PFSK-1 (cell line): ENCODE measurements around the gene STAG1.

ENCODE experiments used
- FOXP2 ChIP-seq: optimal IDR thresholded peaks from 2 replicates; pipeline ENCODE3; 2011; ENCODE audit warnings: borderline replicate concordance, control low read depth, inconsistent platforms; ENCODE audit not compliant: insufficient read depth; ENCODE audit errors: extremely low read length, extremely low read depth
- POLR2AphosphoS5 ChIP-seq: IDR thresholded peaks from 2 replicates; pipeline ENCODE4 v1.6.1; 2012; ENCODE audit warnings: low read depth, mild to moderate bottlenecking, control low read depth, low read length, moderate library complexity
- SIN3A ChIP-seq: IDR thresholded peaks from 2 replicates; pipeline ENCODE4 v1.6.1; 2012; ENCODE audit warnings: mild to moderate bottlenecking, low read length, moderate library complexity, borderline replicate concordance; ENCODE audit not compliant: insufficient read depth
- TAF1 ChIP-seq: IDR thresholded peaks from 2 replicates; pipeline ENCODE4 v1.6.1; 2012; ENCODE audit warnings: low read length, control low read depth, borderline replicate concordance; ENCODE audit not compliant: insufficient read depth
- TF ChIP-seq, protein P1 (sequence below), 2 experiments: IDR thresholded peaks; 2 replicates each; pipeline versions ENCODE4 v1.6.1 to v1.8.0; 2011 to 2012; ENCODE audit warnings: low read depth in 2 of 2, low read length in 2 of 2, control low read depth in 1 of 2, inconsistent platforms in 1 of 2, mild to moderate bottlenecking in 1 of 2, moderate library complexity in 1 of 2; ENCODE audit not compliant: insufficient read depth in 1 of 2

DNA sequence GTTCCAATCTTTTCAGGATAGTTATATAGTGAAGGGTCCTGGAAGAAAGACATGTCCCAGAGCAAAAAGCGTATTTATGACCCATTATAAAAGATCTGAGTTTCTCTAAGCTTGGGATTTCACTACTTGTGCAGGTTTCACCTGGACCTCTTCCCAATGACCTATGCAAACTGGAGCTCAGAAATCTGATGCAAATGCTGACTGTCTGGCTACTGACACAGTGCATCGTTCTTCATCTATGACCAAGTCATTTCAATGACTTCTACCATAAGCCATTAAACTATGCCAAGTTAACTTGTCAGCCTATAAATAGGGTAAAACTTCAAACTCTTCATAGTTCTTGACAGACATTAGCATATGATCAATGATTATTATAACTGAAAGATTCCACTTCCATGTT, 11.1 kb downstream of the STAG1 start:
- TF ChIP-seq, protein P1, sequence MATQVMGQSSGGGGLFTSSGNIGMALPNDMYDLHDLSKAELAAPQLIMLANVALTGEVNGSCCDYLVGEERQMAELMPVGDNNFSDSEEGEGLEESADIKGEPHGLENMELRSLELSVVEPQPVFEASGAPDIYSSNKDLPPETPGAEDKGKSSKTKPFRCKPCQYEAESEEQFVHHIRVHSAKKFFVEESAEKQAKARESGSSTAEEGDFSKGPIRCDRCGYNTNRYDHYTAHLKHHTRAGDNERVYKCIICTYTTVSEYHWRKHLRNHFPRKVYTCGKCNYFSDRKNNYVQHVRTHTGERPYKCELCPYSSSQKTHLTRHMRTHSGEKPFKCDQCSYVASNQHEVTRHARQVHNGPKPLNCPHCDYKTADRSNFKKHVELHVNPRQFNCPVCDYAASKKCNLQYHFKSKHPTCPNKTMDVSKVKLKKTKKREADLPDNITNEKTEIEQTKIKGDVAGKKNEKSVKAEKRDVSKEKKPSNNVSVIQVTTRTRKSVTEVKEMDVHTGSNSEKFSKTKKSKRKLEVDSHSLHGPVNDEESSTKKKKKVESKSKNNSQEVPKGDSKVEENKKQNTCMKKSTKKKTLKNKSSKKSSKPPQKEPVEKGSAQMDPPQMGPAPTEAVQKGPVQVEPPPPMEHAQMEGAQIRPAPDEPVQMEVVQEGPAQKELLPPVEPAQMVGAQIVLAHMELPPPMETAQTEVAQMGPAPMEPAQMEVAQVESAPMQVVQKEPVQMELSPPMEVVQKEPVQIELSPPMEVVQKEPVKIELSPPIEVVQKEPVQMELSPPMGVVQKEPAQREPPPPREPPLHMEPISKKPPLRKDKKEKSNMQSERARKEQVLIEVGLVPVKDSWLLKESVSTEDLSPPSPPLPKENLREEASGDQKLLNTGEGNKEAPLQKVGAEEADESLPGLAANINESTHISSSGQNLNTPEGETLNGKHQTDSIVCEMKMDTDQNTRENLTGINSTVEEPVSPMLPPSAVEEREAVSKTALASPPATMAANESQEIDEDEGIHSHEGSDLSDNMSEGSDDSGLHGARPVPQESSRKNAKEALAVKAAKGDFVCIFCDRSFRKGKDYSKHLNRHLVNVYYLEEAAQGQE (IDR thresholded peaks at IDR 0.05; ENCODE audit: insufficient read depth in 1 of 2, low read depth in 2 of 2, low read length in 2 of 2): no peak
- TF ChIP-seq POLR2AphosphoS5 (no peak), SIN3A (no peak), TAF1 (no peak), FOXP2 (no peak)
